Measurements from ENCODE around the gene TTC21B.

TTC21B gene

DNA sequence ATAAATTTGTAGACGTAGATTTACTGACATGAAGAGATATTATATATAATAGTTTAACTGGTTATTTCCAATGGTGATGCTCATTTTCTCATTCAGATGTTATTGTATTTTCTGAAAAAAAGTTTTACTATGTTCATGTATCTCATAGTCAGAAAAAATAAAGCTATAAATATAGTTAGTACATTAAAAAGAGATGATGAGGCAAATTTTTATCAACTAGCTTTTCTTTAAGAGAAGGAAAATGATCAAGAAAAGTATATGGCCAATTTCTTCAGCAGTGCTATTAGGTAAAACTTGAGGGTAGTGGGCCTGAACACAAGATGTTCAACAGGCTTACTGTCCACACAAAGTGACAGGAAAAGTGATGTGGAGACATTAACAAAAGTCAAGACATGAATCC is 11.7 kb downstream of the TTC21B start:
- ChIA-PET POLR2A (no interaction called here), CTCF (no interaction called here)
- no peak for DNase-seq (ENCODE audit: extremely low spot score)
- TF ChIP-seq L3MBTL2 (conservative IDR thresholded peaks at IDR 0.05) (no peak), ZNF384 (IDR thresholded peaks at IDR 0.05) (no peak)

DNA sequence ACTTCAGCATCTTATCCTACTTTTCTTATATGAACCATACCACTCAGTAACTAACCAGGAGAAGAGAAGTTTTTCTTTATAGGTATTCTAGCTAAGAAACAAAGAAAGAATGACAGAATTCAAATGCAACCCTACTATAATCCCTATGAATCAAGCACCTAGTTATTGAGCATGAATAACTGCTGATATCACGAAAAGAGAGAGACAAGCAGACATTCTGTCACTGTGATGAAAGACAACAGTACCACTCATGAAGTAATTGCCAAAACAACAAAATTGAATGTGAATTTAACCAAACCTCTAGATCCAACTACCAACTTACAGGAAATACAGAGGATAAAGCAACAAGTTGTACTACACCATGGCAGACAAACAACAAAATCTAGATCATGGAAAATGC is 15.3 kb downstream of the TTC21B start:
- TF ChIP-seq BHLHE40 (IDR thresholded peaks at IDR 0.05; ENCODE audit: borderline replicate concordance) = no peak
- TF ChIP-seq TARDBP (IDR thresholded peaks at IDR 0.05) = no peak
- TF ChIP-seq, protein P1, sequence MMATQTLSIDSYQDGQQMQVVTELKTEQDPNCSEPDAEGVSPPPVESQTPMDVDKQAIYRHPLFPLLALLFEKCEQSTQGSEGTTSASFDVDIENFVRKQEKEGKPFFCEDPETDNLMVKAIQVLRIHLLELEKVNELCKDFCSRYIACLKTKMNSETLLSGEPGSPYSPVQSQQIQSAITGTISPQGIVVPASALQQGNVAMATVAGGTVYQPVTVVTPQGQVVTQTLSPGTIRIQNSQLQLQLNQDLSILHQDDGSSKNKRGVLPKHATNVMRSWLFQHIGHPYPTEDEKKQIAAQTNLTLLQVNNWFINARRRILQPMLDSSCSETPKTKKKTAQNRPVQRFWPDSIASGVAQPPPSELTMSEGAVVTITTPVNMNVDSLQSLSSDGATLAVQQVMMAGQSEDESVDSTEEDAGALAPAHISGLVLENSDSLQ (IDR thresholded peaks at IDR 0.05) = no peak
- TF ChIP-seq LEF1 (IDR thresholded peaks at IDR 0.05; ENCODE audit: borderline replicate concordance) = no peak
- TF ChIP-seq FOXK2 (IDR thresholded peaks at IDR 0.05) = no peak
- no peak for TF ChIP-seq ZNF384 (IDR thresholded peaks at IDR 0.05)
- no peak for TF ChIP-seq CTBP1 (IDR thresholded peaks at IDR 0.05; ENCODE audit: borderline replicate concordance)
- TF ChIP-seq ELF4 (IDR thresholded peaks at IDR 0.05) = no peak
- no peak for TF ChIP-seq NFRKB (IDR thresholded peaks at IDR 0.05)
- no peak for TF ChIP-seq FOXM1 (IDR thresholded peaks at IDR 0.05; ENCODE audit: borderline replicate concordance)
- no peak for TF ChIP-seq HDGF (IDR thresholded peaks at IDR 0.05; ENCODE audit: borderline replicate concordance)
- no peak for TF ChIP-seq FOXA1 (IDR thresholded peaks at IDR 0.05)
- TF ChIP-seq SP1 (IDR thresholded peaks at IDR 0.05) = no peak
- no peak for TF ChIP-seq ARNT (IDR thresholded peaks at IDR 0.05)
- TF ChIP-seq L3MBTL2 (conservative IDR thresholded peaks at IDR 0.05) = no peak
- ChIA-PET POLR2A (no interaction called here), CTCF (interaction anchor here (0.6 kb wide), 1 partner anchor 730 kb away, joined by 3 read pairs; no protein-coding TSS in a partner anchor)
- DNase-seq (ENCODE audit: extremely low spot score) = no peak

DNA sequence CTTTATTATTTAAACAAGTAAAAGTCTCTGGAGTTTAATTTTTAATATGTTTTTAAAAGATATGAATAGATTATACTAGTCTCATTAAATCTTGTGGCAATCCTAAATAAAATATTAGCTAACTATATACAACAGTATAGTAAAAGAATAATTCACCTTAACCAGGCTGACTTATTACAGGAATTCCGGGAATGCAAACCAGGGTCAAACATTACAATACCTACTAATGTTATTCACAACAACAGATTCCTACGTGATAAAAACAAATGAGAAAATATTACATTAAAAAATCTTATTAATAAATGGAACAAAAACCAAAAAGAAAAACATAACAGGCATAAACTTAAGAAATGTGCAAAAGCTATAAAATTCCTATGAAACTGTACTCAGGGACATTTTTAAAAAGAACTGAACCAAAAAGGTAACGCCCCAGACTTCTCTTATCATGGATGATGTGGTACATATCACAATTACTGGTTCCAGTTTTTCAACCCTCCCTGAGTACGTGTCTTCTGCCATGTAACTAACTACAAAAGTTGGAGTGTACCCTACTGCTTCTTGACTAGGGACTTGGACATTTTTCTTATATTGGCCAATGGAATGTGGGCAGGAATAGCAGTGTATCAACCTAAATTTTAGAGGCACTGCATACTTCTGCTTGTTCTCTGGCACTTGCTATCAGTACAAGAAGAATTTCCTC is 20.2 kb downstream of the TTC21B start:
- ChIA-PET CTCF (no interaction called here), POLR2A (no interaction called here)
- no peak for TF ChIP-seq CTBP1 (IDR thresholded peaks at IDR 0.05; ENCODE audit: borderline replicate concordance)
- TF ChIP-seq ZNF384 (IDR thresholded peaks at IDR 0.05) = no peak
- no peak for TF ChIP-seq TARDBP (IDR thresholded peaks at IDR 0.05)
- no peak for TF ChIP-seq FOXM1 (IDR thresholded peaks at IDR 0.05; ENCODE audit: borderline replicate concordance)
- TF ChIP-seq ELF4 (IDR thresholded peaks at IDR 0.05) = no peak
- TF ChIP-seq BHLHE40 (IDR thresholded peaks at IDR 0.05; ENCODE audit: borderline replicate concordance) = no peak
- no peak for TF ChIP-seq SP1 (IDR thresholded peaks at IDR 0.05)
- no peak for TF ChIP-seq NFRKB (IDR thresholded peaks at IDR 0.05)
- TF ChIP-seq L3MBTL2 (conservative IDR thresholded peaks at IDR 0.05) = no peak
- TF ChIP-seq FOXK2 (IDR thresholded peaks at IDR 0.05) = no peak
- TF ChIP-seq HDGF (IDR thresholded peaks at IDR 0.05; ENCODE audit: borderline replicate concordance) = no peak
- TF ChIP-seq FOXA1 (IDR thresholded peaks at IDR 0.05) = no peak
- TF ChIP-seq, protein P1 (IDR thresholded peaks at IDR 0.05) = no peak
- no peak for TF ChIP-seq LEF1 (IDR thresholded peaks at IDR 0.05; ENCODE audit: borderline replicate concordance)
- no peak for TF ChIP-seq ARNT (IDR thresholded peaks at IDR 0.05)
- TF ChIP-seq SUZ12 (IDR thresholded peaks at IDR 0.05) = no peak
- no peak for DNase-seq (ENCODE audit: extremely low spot score)

DNA sequence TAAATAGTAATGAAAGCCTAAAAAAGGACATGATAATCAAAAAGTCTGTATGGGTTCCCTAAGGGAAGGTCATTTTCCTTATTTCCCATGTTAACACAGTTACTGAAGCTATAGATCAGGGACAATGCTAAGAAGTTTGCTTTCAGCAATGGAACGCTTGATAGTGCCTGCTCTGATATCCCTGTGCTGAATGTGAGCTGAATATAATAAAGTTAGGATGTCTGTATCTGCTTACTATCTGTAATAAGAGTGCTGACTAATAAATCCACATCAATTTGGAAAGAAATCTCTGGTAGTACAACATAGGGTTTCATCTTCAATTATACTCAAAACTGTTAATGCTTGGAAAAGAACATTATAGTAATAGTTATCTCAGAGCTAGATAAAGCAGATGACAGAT is 25.8 kb downstream of the TTC21B start:
- no peak for TF ChIP-seq FOXK2 (IDR thresholded peaks at IDR 0.05)
- no peak for TF ChIP-seq ARNT (IDR thresholded peaks at IDR 0.05)
- no peak for TF ChIP-seq TARDBP (IDR thresholded peaks at IDR 0.05)
- no peak for TF ChIP-seq NFRKB (IDR thresholded peaks at IDR 0.05)
- no peak for TF ChIP-seq BHLHE40 (IDR thresholded peaks at IDR 0.05; ENCODE audit: borderline replicate concordance)
- no peak for TF ChIP-seq CTBP1 (IDR thresholded peaks at IDR 0.05; ENCODE audit: borderline replicate concordance)
- no peak for TF ChIP-seq LEF1 (IDR thresholded peaks at IDR 0.05; ENCODE audit: borderline replicate concordance)
- TF ChIP-seq, protein P1 (IDR thresholded peaks at IDR 0.05) = no peak
- TF ChIP-seq HDGF (IDR thresholded peaks at IDR 0.05; ENCODE audit: borderline replicate concordance) = no peak
- TF ChIP-seq FOXM1 (IDR thresholded peaks at IDR 0.05; ENCODE audit: borderline replicate concordance) = no peak
- no peak for TF ChIP-seq FOXA1 (IDR thresholded peaks at IDR 0.05)
- no peak for TF ChIP-seq L3MBTL2 (conservative IDR thresholded peaks at IDR 0.05)
- TF ChIP-seq ELF4 (IDR thresholded peaks at IDR 0.05) = no peak
- no peak for TF ChIP-seq SP1 (IDR thresholded peaks at IDR 0.05)
- TF ChIP-seq SUZ12 (IDR thresholded peaks at IDR 0.05) = no peak
- no peak for TF ChIP-seq ZNF384 (IDR thresholded peaks at IDR 0.05)
- no peak for DNase-seq (ENCODE audit: extremely low spot score)
- POLR2A ChIA-PET = no interaction called here
- CTCF ChIA-PET = no interaction called here

DNA sequence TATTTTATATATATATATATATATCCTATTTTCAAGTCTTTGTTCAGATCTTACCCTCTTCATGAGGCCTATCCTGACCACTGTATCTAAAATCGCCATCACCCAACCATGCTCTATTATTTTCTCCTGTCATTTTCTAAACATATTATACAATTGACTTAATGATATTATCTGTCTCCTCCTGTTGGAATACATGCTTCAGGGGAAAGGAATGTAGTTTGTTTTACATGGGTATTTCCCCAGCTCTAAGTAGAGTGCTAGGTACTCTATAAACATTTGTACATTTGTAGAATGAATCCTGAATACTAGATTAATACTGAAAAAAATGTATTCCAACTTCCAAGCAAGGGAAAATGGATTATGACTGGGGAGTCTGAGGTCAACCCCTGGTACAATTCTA is 26.2 kb downstream of the TTC21B start:
- TF ChIP-seq HDGF (IDR thresholded peaks at IDR 0.05; ENCODE audit: borderline replicate concordance) = no peak
- CTCF ChIA-PET = no interaction called here
- POLR2A ChIA-PET = no interaction called here
- DNase-seq (ENCODE audit: extremely low spot score) = no peak

DNA sequence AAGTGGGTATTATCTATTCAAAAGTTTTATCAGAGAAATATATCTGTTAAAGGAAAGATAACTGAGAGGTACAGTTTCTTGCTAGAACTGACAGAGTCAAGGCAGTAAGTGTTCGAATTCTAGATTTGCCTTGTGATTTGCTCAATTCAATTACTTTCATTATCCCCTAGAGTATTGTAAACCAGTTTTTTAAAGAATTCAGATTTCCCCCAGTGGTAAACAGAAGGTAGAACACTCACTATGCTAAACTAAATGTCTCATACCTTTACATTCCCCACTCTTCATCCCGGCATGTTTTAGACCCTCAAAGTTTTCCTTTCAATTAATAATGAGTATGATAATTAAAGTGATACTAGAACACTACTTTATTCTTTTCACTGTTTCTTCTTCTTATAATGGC is 28.6 kb downstream of the TTC21B start:
- TF ChIP-seq, protein P1 (IDR thresholded peaks at IDR 0.05) = no peak
- TF ChIP-seq FOXA1 (IDR thresholded peaks at IDR 0.05) = no peak
- no peak for TF ChIP-seq LEF1 (IDR thresholded peaks at IDR 0.05; ENCODE audit: borderline replicate concordance)
- TF ChIP-seq SUZ12 (IDR thresholded peaks at IDR 0.05) = no peak
- TF ChIP-seq BHLHE40 (IDR thresholded peaks at IDR 0.05; ENCODE audit: borderline replicate concordance) = no peak
- TF ChIP-seq SP1 (IDR thresholded peaks at IDR 0.05) = no peak
- no peak for TF ChIP-seq NFRKB (IDR thresholded peaks at IDR 0.05)
- TF ChIP-seq L3MBTL2 (conservative IDR thresholded peaks at IDR 0.05) = no peak
- TF ChIP-seq ZNF384 (IDR thresholded peaks at IDR 0.05) = no peak
- no peak for TF ChIP-seq CTBP1 (IDR thresholded peaks at IDR 0.05; ENCODE audit: borderline replicate concordance)
- TF ChIP-seq HDGF (IDR thresholded peaks at IDR 0.05; ENCODE audit: borderline replicate concordance) = no peak
- no peak for TF ChIP-seq FOXK2 (IDR thresholded peaks at IDR 0.05)
- no peak for TF ChIP-seq FOXM1 (IDR thresholded peaks at IDR 0.05; ENCODE audit: borderline replicate concordance)
- TF ChIP-seq ARNT (IDR thresholded peaks at IDR 0.05) = no peak
- no peak for TF ChIP-seq TARDBP (IDR thresholded peaks at IDR 0.05)
- TF ChIP-seq ELF4 (IDR thresholded peaks at IDR 0.05) = no peak
- DNase-seq (ENCODE audit: extremely low spot score) = peak; percentile 8
- POLR2A ChIA-PET = no interaction called here
- CTCF ChIA-PET = no interaction called here
